ENCODE results near the gene FBLN5.

FBLN5 gene, protein sequence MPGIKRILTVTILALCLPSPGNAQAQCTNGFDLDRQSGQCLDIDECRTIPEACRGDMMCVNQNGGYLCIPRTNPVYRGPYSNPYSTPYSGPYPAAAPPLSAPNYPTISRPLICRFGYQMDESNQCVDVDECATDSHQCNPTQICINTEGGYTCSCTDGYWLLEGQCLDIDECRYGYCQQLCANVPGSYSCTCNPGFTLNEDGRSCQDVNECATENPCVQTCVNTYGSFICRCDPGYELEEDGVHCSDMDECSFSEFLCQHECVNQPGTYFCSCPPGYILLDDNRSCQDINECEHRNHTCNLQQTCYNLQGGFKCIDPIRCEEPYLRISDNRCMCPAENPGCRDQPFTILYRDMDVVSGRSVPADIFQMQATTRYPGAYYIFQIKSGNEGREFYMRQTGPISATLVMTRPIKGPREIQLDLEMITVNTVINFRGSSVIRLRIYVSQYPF

DNA sequence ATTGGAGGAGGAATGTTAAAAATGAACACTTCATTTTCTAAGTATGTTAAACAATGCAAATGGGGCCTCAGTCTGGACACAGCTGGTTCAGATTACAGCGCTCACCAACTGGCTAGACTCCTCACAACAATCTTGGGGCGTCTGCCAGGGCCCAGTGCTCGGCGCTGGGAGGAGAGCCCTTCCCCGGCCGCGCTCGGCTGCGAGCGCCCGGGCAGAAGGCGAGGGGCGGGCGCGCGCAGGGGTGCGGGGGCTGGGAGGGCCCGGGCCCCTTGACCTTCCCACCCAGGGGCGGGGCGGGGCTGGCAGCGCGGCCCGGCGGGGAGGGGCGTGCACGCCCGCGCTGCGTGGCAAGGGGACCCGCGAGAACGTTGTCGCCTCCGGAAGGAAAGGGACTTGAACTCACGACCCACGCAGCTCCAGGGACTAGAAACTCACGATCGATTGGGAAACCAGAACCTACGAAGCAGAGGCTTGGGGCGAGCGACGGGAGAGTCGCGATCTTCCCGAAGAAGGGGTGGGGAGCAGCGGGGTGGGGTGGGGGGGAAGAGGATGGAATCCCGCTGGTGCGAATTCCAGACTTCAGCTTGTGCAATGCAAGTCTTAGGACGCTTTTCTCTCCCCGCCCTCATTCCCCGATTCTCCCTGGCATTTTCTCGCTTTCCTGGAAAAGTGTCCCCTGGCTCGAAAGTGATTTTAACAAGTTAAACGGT lies at the start of gene FBLN5:
FBLN5 (minus strand) TSS at position 220 of the 710 bp plus-strand sequence. CDS start 465 bp downstream, outside the sequence.
- peak; percentile 6 for DNase-seq

DNA sequence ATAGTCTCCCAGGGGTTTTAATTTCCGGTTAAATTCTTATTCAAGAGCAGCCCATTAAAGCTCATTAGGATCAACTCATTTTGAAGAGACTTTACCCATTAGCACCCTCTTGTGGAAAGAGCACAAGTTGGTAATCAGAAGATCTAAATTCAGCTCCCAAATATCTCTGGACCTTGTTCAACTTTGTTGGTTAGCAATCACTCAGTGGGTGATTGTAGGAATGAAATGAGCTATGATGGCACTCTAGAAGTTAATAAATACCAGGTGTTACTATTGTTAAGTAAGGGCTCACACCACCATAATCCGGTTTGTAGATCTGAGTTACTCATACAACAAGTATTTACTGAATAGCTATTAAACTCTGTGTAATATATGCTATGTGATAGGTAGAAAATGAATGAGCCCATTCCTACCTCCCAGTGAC lies 49.5 kb upstream of the FBLN5 start:
- peak; percentile 14 for DNase-seq

DNA sequence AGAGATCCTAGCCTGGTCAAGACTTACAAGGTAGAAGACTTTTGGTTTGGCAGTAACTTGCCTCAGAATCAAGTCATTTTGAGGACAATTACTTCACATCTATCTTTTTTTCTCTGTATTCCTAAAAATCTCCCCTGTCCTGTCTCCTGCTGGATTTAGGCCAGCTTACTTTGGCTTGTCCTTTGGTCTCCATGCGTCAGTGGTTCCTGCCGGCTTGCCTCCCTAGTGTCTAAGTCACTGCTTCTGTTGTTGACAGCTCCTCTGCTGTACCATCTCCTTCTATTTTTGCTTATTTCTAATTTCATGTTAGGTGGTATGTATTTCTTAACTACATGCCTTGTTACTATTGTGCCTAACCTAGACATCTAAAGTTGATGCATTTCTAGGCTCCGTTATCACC lies 39.7 kb upstream of the FBLN5 start:
- no peak for DNase-seq

DNA sequence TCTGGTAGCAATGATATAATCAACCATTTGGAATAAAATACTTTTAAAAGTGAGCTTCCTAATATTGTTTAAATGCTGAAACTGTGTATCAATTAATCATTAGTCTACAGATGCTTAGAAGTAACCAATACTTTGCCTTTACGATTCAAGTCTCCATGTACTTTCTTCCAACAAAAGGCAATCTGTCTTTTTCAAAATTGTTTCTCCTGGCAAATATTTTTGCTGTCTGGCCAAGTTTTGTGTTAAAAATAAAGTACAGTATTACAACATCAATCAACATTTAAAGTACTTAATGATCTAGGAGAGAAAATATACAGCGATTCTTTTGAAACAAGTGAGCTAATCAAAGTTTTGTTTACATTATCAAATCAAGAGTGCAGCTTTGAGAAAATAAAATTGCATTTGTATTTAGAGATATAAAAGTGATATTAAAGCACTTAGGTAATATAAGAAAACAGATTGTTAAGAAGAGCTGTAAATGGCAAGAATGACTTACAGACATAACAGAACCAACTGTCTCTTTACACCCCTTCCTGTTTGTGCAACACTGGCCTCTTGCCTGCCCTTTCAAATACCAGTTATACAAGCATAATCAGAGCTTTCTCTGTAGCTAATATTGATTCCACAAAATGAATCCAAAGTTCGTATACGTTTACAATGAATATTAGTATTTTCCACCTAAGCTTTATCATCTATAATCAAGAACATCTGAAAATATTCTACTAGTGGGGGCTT lies 38.2 kb upstream of the FBLN5 start:
- DNase-seq = no peak

DNA sequence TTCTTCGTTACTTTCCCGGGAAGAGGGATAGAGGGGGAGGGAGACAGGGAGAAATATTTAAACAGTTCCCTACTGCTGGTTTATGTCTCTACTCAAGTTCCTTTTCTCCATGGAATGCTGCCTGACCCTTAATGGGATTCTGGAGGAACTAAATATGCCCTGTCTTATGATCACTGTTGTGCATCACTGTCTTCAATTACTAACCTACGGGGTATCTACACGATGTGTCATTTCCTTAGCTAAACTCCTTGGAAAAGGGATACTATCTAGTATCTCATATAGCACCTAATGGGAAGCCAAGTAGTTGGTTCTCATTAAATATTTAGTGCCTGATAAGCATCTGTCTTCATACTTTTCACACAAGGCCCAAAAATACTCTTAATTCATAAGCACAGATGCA lies 37.5 kb upstream of the FBLN5 start:
- DNase-seq = no peak

DNA sequence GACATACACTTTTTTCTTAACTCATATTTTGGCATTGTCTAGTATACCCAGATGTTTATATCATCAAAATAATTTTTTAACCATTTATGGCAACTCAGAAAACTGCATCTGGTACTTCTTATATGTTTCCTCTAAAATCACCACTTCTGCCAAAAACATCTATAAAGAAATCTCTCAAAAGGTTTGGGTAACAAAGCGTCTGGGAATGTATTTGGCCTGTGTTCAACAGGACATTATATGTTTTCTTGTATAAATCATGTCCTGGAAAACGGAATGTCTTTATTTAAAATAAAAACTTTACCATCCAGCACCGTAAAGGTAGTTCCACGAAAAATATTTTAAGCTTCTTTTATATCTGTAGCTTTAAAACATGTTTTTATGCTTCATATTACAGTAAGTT lies 36.1 kb upstream of the FBLN5 start:
- no peak for DNase-seq

DNA sequence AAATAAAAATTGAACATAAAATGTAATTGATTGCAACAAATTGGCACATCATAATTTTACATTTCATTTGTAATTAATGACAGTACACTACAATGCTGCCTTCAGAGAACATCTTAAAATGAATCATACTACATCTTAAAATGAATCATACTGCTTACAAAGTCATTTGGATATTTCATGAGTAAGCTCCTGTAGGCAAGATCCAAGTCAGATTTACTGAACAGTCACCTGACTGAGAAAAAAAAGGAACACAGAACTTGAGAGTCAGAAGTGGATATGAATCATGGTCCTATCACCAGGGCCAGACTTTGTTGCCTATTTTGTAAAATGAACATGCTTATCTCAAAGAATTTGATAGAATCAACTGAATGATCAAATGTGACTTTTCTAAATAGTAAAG lies 32.7 kb upstream of the FBLN5 start:
- no peak for DNase-seq

DNA sequence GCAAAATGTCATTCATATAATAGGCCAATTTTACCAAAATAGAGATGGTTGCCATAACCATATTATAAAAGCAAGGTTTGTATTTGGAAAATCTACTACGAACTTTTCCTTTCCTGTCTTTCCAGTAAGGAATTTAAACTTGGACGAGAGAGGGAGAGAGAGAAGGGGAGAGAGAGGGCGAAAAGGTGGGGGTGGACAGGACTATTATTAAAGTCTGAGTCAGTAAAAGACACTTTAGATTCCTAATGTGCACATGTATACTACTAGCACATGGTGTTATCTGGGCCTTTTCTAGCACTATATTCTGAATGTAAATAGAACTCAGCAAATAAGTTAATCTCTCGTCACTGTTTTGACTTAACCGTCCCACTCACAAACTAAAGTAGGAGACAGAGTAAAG lies 30.4 kb upstream of the FBLN5 start:
- DNase-seq = no peak

DNA sequence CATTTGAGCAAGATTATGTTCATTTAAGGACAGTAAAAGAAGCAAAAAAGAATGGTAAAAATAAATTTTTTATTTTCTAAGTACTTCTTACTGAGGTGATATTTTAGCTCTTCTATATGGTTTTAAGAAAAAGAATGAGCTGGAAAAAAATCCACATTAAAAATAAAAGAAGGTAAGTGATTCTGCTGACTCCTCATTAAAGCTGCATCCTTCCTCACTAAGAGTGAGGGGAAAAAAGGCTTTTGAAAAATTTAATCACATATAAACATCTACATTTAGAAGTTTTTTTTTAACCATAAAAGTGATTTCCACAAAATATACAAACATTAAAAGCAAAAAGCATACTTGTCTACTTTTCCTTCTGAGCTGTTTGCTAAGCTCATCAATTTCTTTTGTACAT lies 28.3 kb upstream of the FBLN5 start:
- no peak for DNase-seq

DNA sequence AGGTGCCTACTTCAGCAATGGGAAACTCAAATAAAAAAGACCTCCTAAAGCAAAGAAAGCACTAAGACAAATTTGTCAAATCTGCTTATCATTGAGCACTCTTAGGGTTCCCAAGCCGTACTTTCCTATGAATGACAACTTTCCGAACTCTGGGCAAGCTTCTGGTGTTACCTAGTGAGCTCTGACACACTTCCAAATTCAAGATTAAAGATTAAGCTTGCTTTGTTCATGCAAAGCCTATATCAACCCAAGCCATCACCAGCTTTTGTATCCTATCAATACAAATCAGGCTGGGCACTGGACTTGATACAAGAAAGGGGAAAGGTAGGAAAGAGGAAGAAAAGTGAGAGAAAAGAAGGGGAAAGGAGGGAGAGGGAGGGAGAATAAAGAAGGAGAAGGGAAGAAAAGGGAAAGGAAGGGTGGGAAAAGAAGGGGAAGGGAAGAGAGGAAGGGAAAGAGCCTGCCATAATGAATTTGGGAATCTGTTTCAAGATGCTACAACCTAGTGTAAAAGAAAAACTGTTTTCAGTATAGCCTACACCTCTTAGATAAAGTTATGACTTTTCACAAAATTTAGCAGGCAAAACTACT lies 23.8 kb upstream of the FBLN5 start:
- DNase-seq = no peak

DNA sequence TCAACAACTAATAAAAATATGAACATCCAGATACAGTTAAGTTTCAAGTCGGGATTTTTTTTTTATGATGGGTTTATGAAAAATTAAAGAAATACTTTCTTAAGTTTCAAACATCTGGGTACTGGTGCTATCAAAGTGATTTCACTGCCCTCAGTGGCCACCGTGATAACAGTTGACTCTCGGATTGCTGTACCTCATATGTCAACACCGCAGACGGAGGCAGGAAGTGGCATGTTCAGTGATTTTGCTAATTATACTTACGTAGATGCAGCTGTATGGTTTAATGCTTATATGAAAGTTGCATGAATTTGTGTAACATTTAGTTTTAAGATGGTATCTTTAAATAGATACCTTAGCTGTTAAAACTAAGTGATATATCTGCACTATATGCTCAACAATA lies 20.8 kb upstream of the FBLN5 start:
- DNase-seq = no peak

DNA sequence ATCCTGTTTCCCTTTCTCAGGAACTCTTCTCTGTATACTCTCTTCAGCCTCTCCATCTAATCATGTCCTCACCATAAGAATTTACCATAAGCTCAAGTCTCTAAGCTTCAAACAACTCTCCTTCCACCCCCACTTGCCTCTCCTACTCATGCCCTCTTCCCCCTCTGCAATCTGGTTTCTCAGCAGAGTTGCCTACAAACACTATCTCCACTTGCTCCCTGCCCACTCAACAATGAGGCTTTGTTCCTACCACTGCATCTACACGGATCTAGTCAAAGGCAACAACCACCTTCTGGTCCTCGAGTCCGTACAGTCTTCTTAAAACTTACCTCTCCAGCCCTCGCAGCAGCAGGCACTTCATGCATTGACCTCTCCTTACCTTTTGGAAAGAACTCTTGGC lies 17.2 kb upstream of the FBLN5 start:
- peak; percentile 53 for DNase-seq

DNA sequence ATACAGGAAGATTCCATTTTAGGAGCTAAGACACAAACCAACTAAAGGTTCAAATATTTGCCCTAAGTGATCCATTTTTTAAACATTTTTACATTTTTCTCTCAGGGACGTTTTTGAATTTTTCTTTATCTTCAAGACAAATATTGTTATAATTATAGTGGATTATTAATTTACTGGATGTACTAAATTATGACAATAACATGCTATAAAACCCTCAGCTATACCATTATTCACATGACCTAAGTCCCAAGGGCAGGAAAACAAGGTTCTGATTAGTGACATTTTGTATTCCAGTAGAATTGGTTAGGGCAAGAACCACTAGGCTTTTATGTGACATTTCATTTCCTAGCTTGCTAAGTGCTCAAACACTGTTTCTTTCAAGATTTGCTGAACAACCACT lies 16.5 kb upstream of the FBLN5 start:
- DNase-seq = no peak

DNA sequence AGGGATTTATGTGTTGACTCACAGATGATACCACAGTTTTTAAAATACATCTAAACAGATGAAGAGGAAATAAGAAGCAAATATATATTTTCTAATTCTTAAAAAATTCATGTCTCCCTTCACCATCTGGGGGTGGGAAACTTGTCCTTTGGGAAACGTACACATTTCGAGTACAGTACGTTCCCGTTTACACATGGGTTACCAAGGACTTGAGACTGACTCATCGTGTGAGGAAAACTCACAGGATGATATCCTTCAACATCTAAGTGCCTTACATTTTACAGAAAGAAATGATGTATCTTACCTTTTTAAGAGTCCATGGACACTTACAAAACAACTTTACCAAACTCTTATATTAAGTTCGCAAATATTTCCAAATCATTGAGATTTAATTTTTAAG lies 16.0 kb upstream of the FBLN5 start:
- DNase-seq = no peak

DNA sequence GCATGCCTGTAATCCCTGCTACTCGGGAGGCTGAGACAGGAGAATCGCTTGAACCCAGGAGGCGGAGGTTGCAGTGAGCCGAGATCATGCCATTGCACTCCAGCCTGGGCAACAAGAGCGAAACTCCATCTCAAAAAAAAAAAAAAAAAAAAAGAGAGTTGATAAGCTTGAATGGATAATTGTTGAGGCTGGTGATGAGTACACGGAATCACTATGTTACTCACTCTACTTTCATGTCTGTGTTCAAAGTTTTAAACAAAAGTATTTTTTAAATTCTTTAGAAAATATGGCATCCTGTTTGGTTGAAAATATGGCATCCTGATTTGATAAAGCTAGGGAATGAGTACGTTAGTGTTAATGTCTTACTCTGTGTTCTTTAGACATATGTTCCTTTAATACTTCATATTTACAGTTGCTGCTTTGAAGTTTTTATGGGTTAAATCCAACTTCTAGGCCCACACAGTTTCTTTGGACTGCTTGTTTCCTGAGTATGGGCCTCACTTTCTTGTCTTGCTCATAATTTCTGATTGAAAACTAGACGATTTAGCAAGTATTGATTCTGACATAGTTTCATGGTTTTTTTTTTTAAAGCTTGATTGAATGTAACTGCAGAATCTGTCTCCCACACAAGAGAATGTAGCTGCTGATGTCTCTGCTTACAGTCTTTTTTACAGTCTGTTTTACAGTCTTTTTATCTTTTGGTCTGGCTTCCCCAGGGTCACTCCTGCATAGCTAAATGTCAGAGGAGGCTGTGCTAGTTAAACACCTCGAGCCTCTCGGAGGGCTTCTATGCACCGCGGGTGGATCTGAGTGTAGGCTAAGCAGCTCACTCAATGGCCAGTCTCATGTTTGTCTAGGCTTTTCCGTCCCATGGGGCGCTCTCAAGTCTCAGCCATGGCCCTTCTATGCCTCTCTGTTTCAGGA lies 14.1 kb upstream of the FBLN5 start:
- DNase-seq = no peak

DNA sequence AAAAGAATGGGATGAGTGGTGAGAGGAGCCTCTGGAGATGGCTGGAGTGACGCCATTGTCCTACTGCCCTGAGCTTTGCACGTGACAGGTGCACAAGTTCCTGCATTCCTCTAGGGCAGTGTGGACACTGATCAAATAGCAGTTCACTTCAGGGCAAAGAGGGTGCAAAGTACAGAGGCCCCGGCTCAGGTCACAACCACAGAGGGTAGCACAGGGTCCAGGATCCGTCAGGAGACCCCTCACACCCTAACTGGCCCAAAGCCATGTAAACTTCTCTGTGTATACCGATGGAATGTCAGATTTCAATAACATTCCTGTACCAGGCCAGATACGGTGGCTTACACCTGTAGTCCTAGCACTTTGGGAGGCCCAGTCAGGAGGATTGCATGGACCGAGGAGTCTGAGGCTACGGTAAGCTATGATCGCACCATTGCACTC lies 10.4 kb upstream of the FBLN5 start:
- DNase-seq = no peak

DNA sequence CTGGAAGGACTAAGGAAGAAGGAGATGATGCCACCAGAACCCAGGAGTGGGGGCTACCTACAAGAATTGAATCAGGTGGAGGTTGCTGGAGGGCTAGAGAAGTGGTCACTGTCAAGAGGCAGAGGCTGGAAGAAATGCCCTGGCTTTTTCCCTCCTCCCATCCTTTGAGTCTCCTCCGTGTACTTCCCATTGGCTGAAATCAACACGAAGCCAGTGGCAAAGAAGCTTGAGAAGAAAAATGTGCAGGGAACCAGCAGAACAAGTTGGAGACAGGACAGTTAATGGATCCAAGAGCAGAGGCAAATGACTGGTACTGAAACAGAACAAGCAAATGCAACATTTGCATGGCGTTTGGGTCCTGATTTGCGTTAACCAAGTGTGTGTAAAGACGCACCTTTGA lies 9.1 kb upstream of the FBLN5 start:
- peak; percentile 94 for DNase-seq

DNA sequence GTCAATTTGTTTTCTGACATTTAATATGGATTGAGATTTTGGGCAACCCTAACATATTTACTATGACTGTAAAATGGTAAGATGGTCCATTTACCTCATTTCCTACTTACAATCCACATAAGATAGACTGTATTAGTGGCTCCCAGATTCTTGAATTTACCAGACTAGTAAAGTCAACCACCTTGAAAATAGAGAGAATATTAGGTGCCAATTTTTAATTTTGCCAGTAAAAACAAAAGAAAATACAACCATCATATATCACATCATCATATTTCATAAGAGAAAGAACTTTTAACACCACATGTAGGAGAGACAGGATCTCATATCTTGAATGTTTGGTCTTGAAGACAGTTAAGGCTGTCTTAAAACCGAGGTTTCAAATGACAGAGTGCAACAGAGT lies 7.7 kb upstream of the FBLN5 start:
- DNase-seq = no peak

DNA sequence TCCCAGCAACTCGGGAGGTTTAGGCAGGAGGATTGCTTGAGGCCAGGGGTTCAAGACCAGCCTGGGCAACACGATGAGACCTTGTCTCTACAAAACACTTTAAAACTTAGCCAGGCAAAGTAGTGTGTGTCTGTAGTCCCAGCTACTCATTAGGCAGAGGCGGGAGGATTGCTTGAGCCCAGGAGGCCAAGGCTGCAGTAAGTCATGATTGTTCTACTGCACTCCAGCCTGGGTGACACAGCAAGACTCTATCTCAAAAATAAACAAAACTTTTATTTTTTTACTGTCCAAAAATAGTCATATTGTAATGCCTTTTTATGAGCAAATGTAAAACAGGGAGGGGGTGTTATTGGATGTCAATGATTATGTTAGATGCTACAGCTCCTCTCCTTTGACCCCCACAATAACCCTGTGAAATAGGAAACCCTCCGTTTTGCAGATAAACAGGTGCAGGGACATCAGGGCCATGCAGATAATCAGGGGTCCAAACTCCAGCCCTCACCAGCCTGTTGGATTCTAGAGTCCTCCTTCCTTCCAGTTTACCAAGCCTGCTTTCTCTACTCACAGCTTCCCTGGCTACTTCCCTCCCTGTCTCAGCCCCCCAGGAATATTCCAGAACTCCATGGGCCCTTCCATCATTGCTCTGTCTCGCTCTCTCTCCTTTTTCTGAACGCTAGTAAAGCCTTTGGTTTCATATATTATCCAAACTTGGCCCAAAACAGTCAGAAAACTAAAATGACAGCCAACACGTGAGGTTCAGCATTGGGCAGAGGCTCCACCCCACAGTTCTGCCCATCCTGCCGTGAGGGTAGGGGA lies 5.9 kb upstream of the FBLN5 start:
- DNase-seq = no peak

DNA sequence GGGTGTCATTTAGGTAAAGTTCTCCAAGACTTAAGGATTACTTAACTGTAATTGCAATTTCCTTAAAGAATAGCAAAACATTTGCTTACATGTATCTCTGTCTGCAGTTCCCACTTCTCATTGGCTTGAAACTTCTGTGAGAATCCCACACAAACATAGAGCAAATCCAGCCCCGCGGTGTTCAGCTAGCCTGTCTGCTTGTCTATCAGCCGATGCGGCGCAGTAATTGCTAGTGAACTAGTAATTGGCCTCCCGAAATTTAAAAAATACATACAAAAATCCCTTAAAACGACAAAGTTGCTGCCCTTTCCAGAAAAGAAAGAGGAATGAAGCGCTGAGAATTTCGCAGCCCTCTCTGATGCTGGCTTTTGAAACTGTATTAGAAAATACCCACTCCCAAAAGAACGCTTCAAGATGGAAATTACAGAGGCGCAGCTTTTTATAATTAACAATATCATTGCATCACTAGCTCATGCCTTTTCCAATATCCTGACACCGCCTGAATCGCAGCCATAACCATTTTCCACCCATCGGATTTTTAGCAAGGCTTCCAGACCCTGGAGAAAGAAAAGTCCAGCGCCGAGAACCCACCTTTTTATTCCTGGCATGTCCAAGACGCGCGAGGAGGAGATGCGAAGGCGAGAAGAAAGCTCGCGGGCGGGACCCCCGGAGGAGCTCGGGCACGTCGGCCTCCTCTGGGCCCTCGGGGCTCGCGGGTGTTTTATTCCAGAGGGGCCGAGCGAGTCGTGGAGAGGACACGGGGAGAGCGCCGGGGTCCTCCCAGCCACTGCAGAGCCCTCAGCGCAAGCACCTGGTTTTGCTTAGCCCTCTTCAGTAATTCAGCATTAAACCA lies 646 bp downstream of the FBLN5 start:
- DNase-seq = no peak

All from NCI-H526 treated with DMSO at 0.1 percent for 48 hours (cell line).